ENCODE data around the gene AOPEP. TPM values are rescaled to one million over a fixed set of nuclear protein-coding genes. Genes with fewer than 3 reads are reported as not detected.

Gene AOPEP
- total RNA-seq, 1 donor from 2014 or later, result 24.8 TPM

DNA sequence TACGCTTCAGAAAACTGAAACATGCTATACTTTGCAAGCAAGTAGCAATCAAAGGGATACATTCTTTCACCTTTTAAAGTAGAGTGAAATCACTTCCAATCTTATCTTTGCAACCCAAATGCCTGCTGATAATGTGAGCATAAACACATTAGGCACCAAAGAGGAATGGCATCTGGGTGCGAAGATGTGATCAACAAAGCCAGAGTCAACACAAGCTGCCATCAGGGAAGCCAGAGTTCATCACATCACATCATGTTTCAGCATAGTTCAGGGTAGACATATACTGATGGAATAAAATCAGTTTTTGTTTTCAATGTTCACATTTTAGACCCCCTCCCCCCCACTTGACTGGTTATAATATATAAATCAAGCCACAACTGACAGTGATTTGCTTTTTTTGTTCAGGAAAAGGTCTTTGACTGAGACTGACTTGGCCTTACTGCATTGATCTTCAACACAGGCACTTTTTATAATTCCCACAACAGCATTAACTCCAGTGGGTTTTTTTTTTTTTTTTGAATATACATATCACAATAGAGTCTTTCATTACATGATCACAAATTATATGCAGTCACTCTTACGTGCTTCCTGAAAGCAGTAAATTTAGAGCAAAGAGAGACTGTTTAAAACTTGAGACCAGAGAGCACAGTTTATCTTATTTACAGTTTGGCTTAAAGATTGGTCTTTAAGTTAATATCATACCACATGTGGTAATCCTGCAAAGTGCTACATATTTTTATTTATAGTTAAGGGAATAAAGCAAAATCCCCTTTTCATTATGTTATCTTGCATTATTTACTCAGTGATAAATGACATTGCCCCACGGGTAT, 20.3 kb downstream of the AOPEP start:
- Mint-ChIP-seq H3K4me3 (peak overlapping the region; percentile 63), H3K36me3 (ENCODE audit: low read depth) (peaks cover 52% of the 10 kb centered on the region), H3K4me1 (peaks cover 40% of the 10 kb centered on the region), H3K9me3 (peaks cover 22% of the 10 kb centered on the region), H3K27me3 (ENCODE audit: low read depth) (no peaks in the 10 kb centered on the region), H3K27ac (ENCODE audit: unreplicated experiment) (peak overlapping the region; percentile 90)
- DNase-seq (ENCODE audit: low read depth, low spot score), result no peak
- TF ChIP-seq, protein P1, sequence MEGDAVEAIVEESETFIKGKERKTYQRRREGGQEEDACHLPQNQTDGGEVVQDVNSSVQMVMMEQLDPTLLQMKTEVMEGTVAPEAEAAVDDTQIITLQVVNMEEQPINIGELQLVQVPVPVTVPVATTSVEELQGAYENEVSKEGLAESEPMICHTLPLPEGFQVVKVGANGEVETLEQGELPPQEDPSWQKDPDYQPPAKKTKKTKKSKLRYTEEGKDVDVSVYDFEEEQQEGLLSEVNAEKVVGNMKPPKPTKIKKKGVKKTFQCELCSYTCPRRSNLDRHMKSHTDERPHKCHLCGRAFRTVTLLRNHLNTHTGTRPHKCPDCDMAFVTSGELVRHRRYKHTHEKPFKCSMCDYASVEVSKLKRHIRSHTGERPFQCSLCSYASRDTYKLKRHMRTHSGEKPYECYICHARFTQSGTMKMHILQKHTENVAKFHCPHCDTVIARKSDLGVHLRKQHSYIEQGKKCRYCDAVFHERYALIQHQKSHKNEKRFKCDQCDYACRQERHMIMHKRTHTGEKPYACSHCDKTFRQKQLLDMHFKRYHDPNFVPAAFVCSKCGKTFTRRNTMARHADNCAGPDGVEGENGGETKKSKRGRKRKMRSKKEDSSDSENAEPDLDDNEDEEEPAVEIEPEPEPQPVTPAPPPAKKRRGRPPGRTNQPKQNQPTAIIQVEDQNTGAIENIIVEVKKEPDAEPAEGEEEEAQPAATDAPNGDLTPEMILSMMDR (conservative IDR thresholded peaks at IDR 0.05), result no peak

DNA sequence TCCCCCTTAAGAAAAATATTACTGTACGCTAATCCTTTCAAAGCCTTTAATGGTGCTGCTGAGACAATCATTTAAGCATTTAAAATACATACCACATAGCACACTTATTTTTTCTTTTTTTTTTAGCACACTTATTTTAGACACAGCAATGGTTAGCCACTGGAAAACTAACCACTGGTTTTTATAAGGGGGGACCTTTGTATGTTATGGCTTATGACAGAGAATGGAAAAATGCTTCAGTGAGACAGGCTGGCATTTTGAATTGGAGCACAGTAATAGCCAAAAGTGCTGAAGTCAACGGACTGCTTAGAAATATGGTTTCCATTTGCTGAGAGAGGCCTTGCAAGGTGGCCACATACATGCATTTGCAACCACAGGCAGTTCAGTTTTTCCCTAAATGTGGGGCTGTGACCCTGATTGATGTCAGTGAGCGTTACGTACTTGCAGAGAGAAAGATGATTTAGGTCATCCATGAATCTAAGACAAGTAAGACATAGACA, 28.5 kb downstream of the AOPEP start:
- Mint-ChIP-seq H3K36me3 (ENCODE audit: low read depth) (peaks cover 18% of the 10 kb centered on the region), H3K4me3 (no peak overlapping the region), H3K27ac (ENCODE audit: unreplicated experiment) (no peak overlapping the region), H3K4me1 (peaks cover 11% of the 10 kb centered on the region), H3K27me3 (ENCODE audit: low read depth) (no peaks in the 10 kb centered on the region), H3K9me3 (peaks cover 3% of the 10 kb centered on the region)
- TF ChIP-seq, protein P1 (conservative IDR thresholded peaks at IDR 0.05), result no peak
- DNase-seq (ENCODE audit: low read depth, low spot score), result no peak

DNA sequence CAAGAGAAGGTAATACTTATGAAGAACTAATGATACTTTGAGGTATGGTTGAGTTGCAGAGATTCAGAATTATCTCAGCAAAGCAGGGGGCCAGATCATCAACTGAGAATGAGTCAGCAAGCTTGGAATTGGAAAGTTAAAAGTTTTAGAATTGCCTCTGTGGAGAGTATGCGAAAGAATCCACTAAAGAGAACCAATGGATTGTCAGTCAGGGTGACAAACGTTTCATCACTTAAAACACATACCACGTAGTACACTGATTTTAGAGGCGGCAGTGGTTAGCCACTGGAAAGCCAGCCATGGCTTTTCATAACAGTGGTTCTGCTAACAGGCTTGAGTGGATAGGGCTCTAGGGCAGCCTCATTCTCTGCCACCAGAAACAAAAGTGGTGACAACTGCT, 30.7 kb downstream of the AOPEP start:
- Mint-ChIP-seq H3K4me3 (no peak overlapping the region), H3K9me3 (no peaks in the 10 kb centered on the region), H3K4me1 (peaks cover 24% of the 10 kb centered on the region), H3K36me3 (ENCODE audit: low read depth) (peaks cover 11% of the 10 kb centered on the region), H3K27me3 (ENCODE audit: low read depth) (no peaks in the 10 kb centered on the region), H3K27ac (ENCODE audit: unreplicated experiment) (no peak overlapping the region)
- DNase-seq (ENCODE audit: low read depth, low spot score), result no peak
- TF ChIP-seq, protein P1 (conservative IDR thresholded peaks at IDR 0.05), result no peak

DNA sequence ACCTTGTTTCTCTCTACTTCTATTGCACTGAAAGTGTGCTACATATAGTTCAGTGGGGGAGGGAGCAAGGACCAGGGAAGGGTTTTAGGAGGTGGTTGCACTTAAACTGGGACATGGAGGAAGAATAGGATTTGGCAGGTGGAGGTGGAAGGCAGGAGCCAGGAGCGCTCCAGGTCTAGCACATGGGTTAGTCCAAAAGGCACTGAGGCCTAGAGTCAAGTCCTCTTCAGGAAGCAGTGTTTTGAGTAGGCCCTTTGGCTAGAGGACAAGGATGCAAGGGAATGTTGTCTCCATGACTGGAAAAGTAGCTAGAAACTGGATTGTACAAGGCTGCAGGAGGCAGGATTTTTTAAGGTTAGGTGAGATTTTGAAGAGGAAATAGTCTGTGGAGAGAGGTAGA, 31.5 kb downstream of the AOPEP start:
- TF ChIP-seq, protein P1 (conservative IDR thresholded peaks at IDR 0.05), result no peak

DNA sequence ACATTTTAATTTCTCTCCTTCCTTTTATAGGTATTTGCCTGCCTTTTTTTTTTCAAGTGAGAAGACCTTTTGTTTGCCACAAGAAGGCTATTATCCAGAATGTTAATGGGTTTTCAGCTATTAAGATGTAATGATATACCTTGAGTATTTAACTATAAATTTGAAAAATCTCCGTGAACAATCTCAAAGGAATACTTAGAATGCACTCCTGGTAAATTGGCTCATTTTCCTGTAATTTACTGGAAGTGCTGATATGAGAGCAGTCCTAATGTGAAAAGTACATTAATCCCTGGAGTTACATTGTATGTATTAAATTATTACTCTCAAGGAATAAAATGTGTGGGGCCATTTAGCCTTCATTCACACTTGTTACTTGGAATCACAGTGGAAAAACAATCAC, 32.4 kb downstream of the AOPEP start:
- TF ChIP-seq, protein P1 (conservative IDR thresholded peaks at IDR 0.05), result no peak
- Mint-ChIP-seq H3K27me3 (ENCODE audit: low read depth) (no peaks in the 10 kb centered on the region), H3K36me3 (ENCODE audit: low read depth) (peaks cover 9% of the 10 kb centered on the region), H3K9me3 (no peaks in the 10 kb centered on the region), H3K4me1 (peaks cover 24% of the 10 kb centered on the region), H3K27ac (ENCODE audit: unreplicated experiment) (no peak overlapping the region), H3K4me3 (no peak overlapping the region)
- no peak for DNase-seq (ENCODE audit: low read depth, low spot score)

More for the DNA sequence above, 31.5 kb downstream of the AOPEP start:
- Mint-ChIP-seq H3K9me3 (no peaks in the 10 kb centered on the region), H3K27ac (ENCODE audit: unreplicated experiment) (peak overlapping the region; percentile 10), H3K4me1 (peaks cover 24% of the 10 kb centered on the region), H3K27me3 (ENCODE audit: low read depth) (no peaks in the 10 kb centered on the region), H3K36me3 (ENCODE audit: low read depth) (peaks cover 9% of the 10 kb centered on the region), H3K4me3 (no peak overlapping the region)
- no peak for DNase-seq (ENCODE audit: low read depth, low spot score)
